Heart left ventricle (tissue), 16 donors: ENCODE measurements around the gene PADI2. TPM values are rescaled to one million over a fixed set of nuclear protein-coding genes. Genes with fewer than 3 reads are reported as not detected.

Experiments used
- ATAC-seq, 4 donors: fragments of 200-7000 bp; cut with Tn5 transposase; one replicate each; pipeline ENCODE4 v1.9.1; 2020 to 2022; ENCODE audit warnings: moderate library complexity in 4 of 4, mild to moderate bottlenecking in 3 of 4, moderate number of reproducible peaks in 1 of 4
- DNase-seq, 5 donors: peaks; one replicate each; pipeline ENCODE4 v3.0.0-alpha.2; 2020
- H3K27ac ChIP-seq, 12 donors: fragments of 200-600 bp; sonication (generic) in 4 of 12; one replicate each; pipeline versions ENCODE4 v1.5.0 to v1.8.0; 2016 to 2022; ENCODE audit warnings: mild to moderate bottlenecking in 2 of 12
- H3K27me3 ChIP-seq, 9 donors: fragments of 200-600 bp; sonication (generic) in 2 of 9; one replicate each; pipeline versions ENCODE4 v1.5.1 to v1.8.0; 2016 to 2022; ENCODE audit warnings: mild to moderate bottlenecking in 3 of 9
- H3K36me3 ChIP-seq, 9 donors: fragments of 200-600 bp; sonication (generic) in 2 of 9; one replicate each; pipeline versions ENCODE4 v1.5.0 to v1.8.0; 2018 to 2022; ENCODE audit warnings: mild to moderate bottlenecking in 2 of 9
- H3K4me1 ChIP-seq, 12 donors: fragments of 200-600 bp; sonication (generic) in 4 of 12; one replicate each; pipeline versions ENCODE4 v1.5.0 to v1.8.0; 2016 to 2022; ENCODE audit warnings: mild to moderate bottlenecking in 3 of 12
- H3K4me3 ChIP-seq, 12 donors: fragments of 200-600 bp; sonication (generic) in 4 of 12; one replicate each; pipeline versions ENCODE4 v1.5.0 to v1.8.0; 2017 to 2022; ENCODE audit warnings: mild to moderate bottlenecking in 9 of 12, moderate library complexity in 4 of 12
- H3K9me3 ChIP-seq, 12 donors: fragments of 200-600 bp; sonication (generic) in 4 of 12; one replicate each; pipeline versions ENCODE4 v1.5.0 to v1.8.0; 2016 to 2022; ENCODE audit warnings: mild to moderate bottlenecking in 1 of 12
- CTCF ChIP-seq, 12 donors: fragments of 200-600 bp; sonication (generic) in 4 of 12; IDR thresholded peaks; one replicate each; pipeline versions ENCODE4 v1.5.0 to v1.8.0; 2018 to 2022; ENCODE audit warnings: antibody characterized with exemption in 12 of 12, mild to moderate bottlenecking in 5 of 12
- POLR2A ChIP-seq, 2 donors: fragments of 450-650 bp; IDR thresholded peaks; one replicate each; pipeline ENCODE4 v1.6.1; 2017; ENCODE audit warnings: antibody characterized with exemption in 2 of 2, mild to moderate bottlenecking in 2 of 2, moderate library complexity in 2 of 2
- WGBS, 4 donors: extraction: QIAGEN DNeasy Blood & Tissue Kit in 2 of 4; methylation state at CpG; one replicate each; pipeline versions ENCODE4 v1.1.5 to v1.1.7; 2013 to 2018; 5-methylcytosine and 5-hydroxymethylcytosine counted together
- intact Hi-C, 10 donors: fragments of 100-400 bp; cut with DNase I; formaldehyde crosslinking; loops; one replicate each; pipeline versions ENCODE4 v1.11.1 to v1.14.2; 2022
- polyA plus RNA-seq, 2 donors: library from polyadenylated mRNA; stranded (reverse); fragments of 200-250 nt; gene quantifications; one replicate each; pipeline ENCODE4 v1.2.3, GENCODE V29; 2013
- total RNA-seq, 9 donors: library from RNA; depleted of rRNA in 2 of 9; stranded (reverse); fragments of >200 nt in 2 of 9; fragmentation: NEBNext Ultra II Directional in 3 of 9; extraction: Animal tissue kit (Norgen Biotek cat#: 25700) in 3 of 9; gene quantifications; one replicate each; pipeline versions ENCODE4 v1.1.0 to v1.2.4, GENCODE V29; 2016 to 2023
- donor health status: ischemic (EF 13 %, LVEDD 7.1; RV severe dilation, severe dysfunction).
- donor health status: healthy with polysubstance abuse.
- donor health status: DM: no; HTN: yes; CAD: no.
- donor health status: DM: no; HTN: no; CAD: no.
- donor health status: ischemic (EF 25% LVEDD 6.9; RV normal size, moderate dysfunction).
- donor health status: ischemic (EF 25% LVEDD 5.7; RV mildly dilated, moderate dysfunction).
- donor health status: healthy.
- donor health status: DM: yes; HTN: yes; CAD: no.
- donor health status: ischemic (EF 35%, LVEDD 5.7; RV mildly dilated, moderate dysfunction).
- donor health status: nonischemic (EF 11% LVEDD 7.7; RV severe dilation, severe dysfunction).
- donor health status: DM: yes; HTN: yes; CAD: no.
- donor health status: PGD.
- donor health status: ischemic (EF 29% LVEDD 5.4; RV normal size, mild dysfunction).
- donor health status: nonischemic (EF 23%, LVEDD 6.1; RV moderate dilation, normal function).

Gene PADI2
- total and polyA plus RNA-seq, 11 donors: 0.08 to 2.0 (median 0.49) TPM

GRCh38 chr1:17145648-17146047, 26.4 kb upstream of the PADI2 start:
- intact Hi-C loops: no loop called here
- peaks cover 6 to 46% (median 24%) of the 10 kb centered on the region in 9 donors for H3K27me3 ChIP-seq

GRCh38 chr1:17143760-17144159, 24.5 kb upstream of the PADI2 start:
- H3K27me3 ChIP-seq: peaks cover 0 to 38% (median 6%) of the 10 kb centered on the region in 9 donors
- no peak overlapping the region for H3K4me3 ChIP-seq
- peaks cover 0 to 5% (median 0%) of the 10 kb centered on the region in 12 donors for H3K4me1 ChIP-seq
- H3K36me3 ChIP-seq: no peaks in the 10 kb centered on the region
- peaks cover 0 to 3% (median 0%) of the 10 kb centered on the region in 12 donors for H3K9me3 ChIP-seq
- DNase-seq (no peak), ATAC-seq (no peak)
- WGBS, 4 donors: 84 to 89% (median 87%) methylated on average over 3 of the region's 3 CpGs
- TF ChIP-seq CTCF (IDR thresholded peaks at IDR 0.05) (no peak), POLR2A (IDR thresholded peaks at IDR 0.05) (no peak)
- H3K27ac ChIP-seq: no peak overlapping the region
- intact Hi-C loops: no loop called here

More at GRCh38 chr1:17145648-17146047, 26.4 kb upstream of the PADI2 start:
- Histone ChIP-seq H3K4me1 (peaks cover 0 to 5% (median 0%) of the 10 kb centered on the region in 12 donors), H3K27ac (no peak overlapping the region), H3K9me3 (peaks cover 0 to 3% (median 0%) of the 10 kb centered on the region in 12 donors), H3K4me3 (no peak overlapping the region), H3K36me3 (no peaks in the 10 kb centered on the region)
- no peak for ATAC-seq
- TF ChIP-seq POLR2A (IDR thresholded peaks at IDR 0.05) (no peak), CTCF (IDR thresholded peaks at IDR 0.05) (no peak)
- no peak for DNase-seq
- WGBS, 4 donors: 72 to 74% (median 72%) methylated on average over 2 of the region's 2 CpGs

GRCh38 chr1:17141441-17142197, 22.4 kb upstream of the PADI2 start:
- H3K4me1 ChIP-seq: peaks cover 0 to 5% (median 0%) of the 10 kb centered on the region in 12 donors
- no peak overlapping the region for H3K27ac ChIP-seq
- no peak for TF ChIP-seq POLR2A (IDR thresholded peaks at IDR 0.05)
- no peak for TF ChIP-seq CTCF (IDR thresholded peaks at IDR 0.05)
- H3K36me3 ChIP-seq: no peaks in the 10 kb centered on the region
- H3K27me3 ChIP-seq: peaks cover 0 to 27% (median 3%) of the 10 kb centered on the region in 9 donors
- 72 to 81% (median 79%) methylated on average over 10 of the region's 10 CpGs for WGBS, 4 donors
- ATAC-seq (peak in 1 of 4 donors; percentile 47), DNase-seq (no peak)
- H3K9me3 ChIP-seq: peaks cover 0 to 3% (median 0%) of the 10 kb centered on the region in 12 donors
- no peak overlapping the region for H3K4me3 ChIP-seq
- intact Hi-C loops: no loop called here

- DNase-seq (no peak), ATAC-seq (no peak)
- H3K27ac ChIP-seq: no peak overlapping the region
- peaks cover 0 to 36% (median 3%) of the 10 kb centered on the region in 9 donors for H3K27me3 ChIP-seq
- H3K36me3 ChIP-seq: no peaks in the 10 kb centered on the region
- H3K9me3 ChIP-seq: peaks cover 0 to 3% (median 0%) of the 10 kb centered on the region in 12 donors
- no peak for TF ChIP-seq POLR2A (IDR thresholded peaks at IDR 0.05)
- TF ChIP-seq CTCF (IDR thresholded peaks at IDR 0.05): no peak
- peaks cover 0 to 5% (median 0%) of the 10 kb centered on the region in 12 donors for H3K4me1 ChIP-seq
- no peak overlapping the region for H3K4me3 ChIP-seq
- 30 to 50% (median 42%) methylated on average over 1 of the region's 1 CpG for WGBS, 4 donors
- intact Hi-C loops: no loop called here
Observed at GRCh38 chr1:17140279-17140678, 21.0 kb upstream of the PADI2 start.
